Liver (tissue), 9 donors: ENCODE data around the gene SPIRE2. TPM values are rescaled to one million over a fixed set of nuclear protein-coding genes. Genes with fewer than 3 reads are reported as not detected.
"Not testable (repeated sequence)": the region's sequence is repeated elsewhere in the genome, so short reads cannot be mapped to it uniquely, and the experiment has no call there.

Source experiments
- DNase-seq: peaks from one replicate; pipeline ENCODE4 v3.0.0-alpha.2; 2017; ENCODE audit warnings: low spot score
- H3K27ac ChIP-seq, 2 donors: one replicate each; pipeline ENCODE4 v1.7.0; 2013; ENCODE audit warnings: inconsistent platforms in 2 of 2, low read length in 2 of 2, control low read depth in 1 of 2, low read depth in 1 of 2, mild to moderate bottlenecking in 1 of 2
- H3K27me3 ChIP-seq, 4 donors: one replicate each; pipeline versions ENCODE4 v1.6.1 to v1.7.0; 2013; ENCODE audit warnings: low read length in 3 of 4, inconsistent platforms in 1 of 4, mild to moderate bottlenecking in 1 of 4, moderate library complexity in 1 of 4; ENCODE audit not compliant: control insufficient read depth in 4 of 4, insufficient read depth in 4 of 4
- H3K36me3 ChIP-seq, 4 donors: one replicate each; pipeline versions ENCODE4 v1.6.1 to v1.7.0; 2013; ENCODE audit warnings: low read length in 3 of 4, mild to moderate bottlenecking in 3 of 4, low read depth in 1 of 4, moderate library complexity in 1 of 4; ENCODE audit not compliant: control insufficient read depth in 4 of 4, insufficient read depth in 3 of 4
- H3K4me1 ChIP-seq, 4 donors: one replicate each; pipeline versions ENCODE4 v1.6.1 to v1.7.0; 2013; ENCODE audit warnings: low read length in 3 of 4, mild to moderate bottlenecking in 3 of 4, moderate library complexity in 1 of 4; ENCODE audit not compliant: control insufficient read depth in 4 of 4, insufficient read depth in 4 of 4
- H3K4me3 ChIP-seq, 3 donors: one replicate each; pipeline versions ENCODE4 v1.6.1 to v1.7.0; 2013; ENCODE audit warnings: low read length in 3 of 3, control low read depth in 1 of 3, low read depth in 1 of 3, mild to moderate bottlenecking in 1 of 3
- H3K9ac ChIP-seq, 2 donors: one replicate each; pipeline ENCODE4 v1.7.0; 2013; ENCODE audit warnings: low read length in 2 of 2, mild to moderate bottlenecking in 2 of 2, moderate library complexity in 2 of 2, control low read depth in 1 of 2, low read depth in 1 of 2
- H3K9me3 ChIP-seq, 4 donors: one replicate each; pipeline versions ENCODE4 v1.6.1 to v1.7.0; 2013; ENCODE audit warnings: low read length in 3 of 4; ENCODE audit not compliant: control insufficient read depth in 4 of 4
- CTCF ChIP-seq: fragments of 150-350 bp; IDR thresholded peaks from 2 replicates; pipeline ENCODE4 v1.5.1; 2017; ENCODE audit warnings: improper control_type of control experiment, low read depth, low read length; ENCODE audit not compliant: missing input control
- EGR1 ChIP-seq, 2 donors: IDR thresholded peaks; 2 replicates each; pipeline ENCODE4 v1.6.1; 2016 to 2018; ENCODE audit warnings: antibody characterized with exemption in 2 of 2, low read depth in 2 of 2
- FOXA1 ChIP-seq: IDR thresholded peaks from 2 replicates; pipeline ENCODE4 v1.6.1; 2016; ENCODE audit warnings: antibody characterized with exemption
- FOXA2 ChIP-seq: IDR thresholded peaks from 2 replicates; pipeline ENCODE4 v1.6.1; 2016; ENCODE audit warnings: antibody characterized with exemption
- GABPA ChIP-seq, 2 donors: IDR thresholded peaks in 1 of 2; conservative IDR thresholded peaks in 1 of 2; 2 replicates each; pipeline ENCODE4 v1.6.1; 2016; ENCODE audit warnings: antibody characterized with exemption in 2 of 2, mild to moderate bottlenecking in 1 of 2, moderate library complexity in 1 of 2
- HNF4A ChIP-seq, 2 donors: conservative IDR thresholded peaks; 2 replicates each; pipeline ENCODE4 v1.6.1; 2016; ENCODE audit warnings: antibody characterized with exemption in 2 of 2, mild to moderate bottlenecking in 2 of 2
- HNF4G ChIP-seq: IDR thresholded peaks from 2 replicates; pipeline ENCODE4 v1.6.1; 2016; ENCODE audit warnings: antibody characterized with exemption
- JUND ChIP-seq, 2 donors: IDR thresholded peaks; 2 replicates each; pipeline ENCODE4 v1.6.1; 2016; ENCODE audit warnings: antibody characterized with exemption in 2 of 2
- NR2F2 ChIP-seq: IDR thresholded peaks from 2 replicates; pipeline ENCODE4 v1.6.1; 2016; ENCODE audit warnings: antibody characterized with exemption
- RAD21 ChIP-seq, 2 donors: IDR thresholded peaks; 2 replicates each; pipeline ENCODE4 v1.6.1; 2016; ENCODE audit warnings: antibody characterized with exemption in 2 of 2, mild to moderate bottlenecking in 2 of 2
- RXRA ChIP-seq, 2 donors: IDR thresholded peaks; 2 replicates each; pipeline ENCODE4 v1.6.1; 2017 to 2018; ENCODE audit warnings: antibody characterized with exemption in 2 of 2, mild to moderate bottlenecking in 1 of 2
- SP1 ChIP-seq: IDR thresholded peaks from 2 replicates; pipeline ENCODE4 v1.6.1; 2018; ENCODE audit warnings: antibody characterized with exemption, mild to moderate bottlenecking
- TAF1 ChIP-seq: conservative IDR thresholded peaks from 2 replicates; pipeline ENCODE4 v1.6.1; 2016; ENCODE audit warnings: antibody characterized with exemption, mild to moderate bottlenecking
- YY1 ChIP-seq: IDR thresholded peaks from 2 replicates; pipeline ENCODE4 v1.6.1; 2016; ENCODE audit warnings: antibody characterized with exemption, mild to moderate bottlenecking
- ZBTB33 ChIP-seq: IDR thresholded peaks from 2 replicates; pipeline ENCODE4 v1.6.1; 2016; ENCODE audit warnings: antibody characterized with exemption
- WGBS: extraction: QIAGEN DNeasy Blood & Tissue Kit; methylation state at CpG from one replicate; pipeline ENCODE4 v1.1.7; 2013; 5-methylcytosine and 5-hydroxymethylcytosine counted together
- polyA plus RNA-seq, 2 donors: library from polyadenylated mRNA; stranded (reverse) in 1 of 2; unstranded in 1 of 2; fragments of 200-250 nt in 1 of 2; fragments of >200 nt in 1 of 2; fragmentation: Nextera tagmentation in 1 of 2; extraction: Ambion mirVana in 1 of 2; gene quantifications; one replicate each; pipeline versions ENCODE4 v1.2.1 to v1.2.3, GENCODE V29; 2013 to 2015
- total RNA-seq, 2 donors: library from RNA; depleted of rRNA; stranded (reverse); fragments of >200 nt; gene quantifications; one replicate each; pipeline ENCODE4 v1.2.3, GENCODE V29; 2014
- TF ChIP-seq, protein P1 (sequence below): IDR thresholded peaks from 2 replicates; pipeline ENCODE4 v1.6.1; 2016; ENCODE audit warnings: antibody characterized with exemption, mild to moderate bottlenecking
- TF ChIP-seq, protein P2 (sequence below): IDR thresholded peaks from 2 replicates; pipeline ENCODE4 v1.6.1; 2016; ENCODE audit warnings: antibody characterized with exemption
- TF ChIP-seq, protein P3 (sequence below): IDR thresholded peaks from 2 replicates; pipeline ENCODE4 v1.6.1; 2016; ENCODE audit warnings: antibody characterized with exemption
- donor health status: healthy.
- donor health status: healthy.
- donor health status: healthy.
- donor health status: healthy.
- donor health status: healthy.

Gene SPIRE2
- total and polyA plus RNA-seq, 4 donors, result 1.7 to 7.2 (median 2.9) TPM

DNA sequence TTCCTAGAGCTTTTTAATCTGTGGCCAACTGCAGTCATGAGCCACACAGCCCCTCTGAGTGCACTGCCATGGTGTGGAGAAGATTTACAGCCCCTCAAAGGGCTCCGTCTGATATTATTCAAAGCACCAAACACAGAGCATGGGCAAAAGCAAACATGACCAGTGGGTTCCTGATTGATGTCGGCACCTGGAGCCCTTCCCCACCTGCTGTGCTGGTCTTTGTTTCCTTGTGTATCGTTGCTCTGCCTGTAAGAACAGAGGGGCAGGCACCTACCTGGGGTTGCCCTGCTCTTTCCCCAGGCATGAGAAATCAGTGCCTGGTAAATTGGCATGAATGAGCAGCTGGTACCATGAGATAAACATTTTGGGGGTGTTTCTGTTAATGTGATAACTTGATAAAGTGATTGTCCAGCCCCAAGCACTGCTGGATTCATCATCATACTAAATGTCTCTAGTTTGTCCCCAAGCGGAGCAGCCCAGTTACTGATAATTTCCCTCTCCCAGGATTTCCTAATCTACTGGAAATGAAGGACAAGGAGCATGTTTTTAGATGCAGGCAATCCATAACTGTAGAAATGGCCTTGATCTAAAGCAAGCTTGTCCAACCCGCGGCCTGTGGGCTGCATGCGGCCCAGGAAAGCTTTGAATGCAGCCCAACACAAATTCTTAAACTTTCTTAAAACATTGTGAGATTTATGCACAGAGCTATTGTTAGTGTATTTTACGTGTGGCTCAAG, 5.0 kb upstream of the SPIRE2 start:
- Histone ChIP-seq H3K4me1 (peaks cover 5 to 19% (median 10%) of the 10 kb centered on the region in 4 donors), H3K4me3 (no peak overlapping the region), H3K27me3 (no peaks in the 10 kb centered on the region), H3K9ac (no peak overlapping the region), H3K27ac (no peak overlapping the region), H3K36me3 (no peaks in the 10 kb centered on the region), H3K9me3 (no peaks in the 10 kb centered on the region)
- 90% methylated on average over 8 of the region's 8 CpGs for WGBS
- DNase-seq, result no peak
- TF ChIP-seq NR2F2 (no peak), GABPA (IDR thresholded peaks at IDR 0.05 in 1 of 2, conservative IDR thresholded peaks at IDR 0.05 in 1 of 2) (no peak), RAD21 (IDR thresholded peaks at IDR 0.05) (no peak), SP1 (no peak), EGR1 (IDR thresholded peaks at IDR 0.05; ENCODE audit: low read depth in 2 of 2) (no peak), FOXA1 (no peak), RXRA (IDR thresholded peaks at IDR 0.05) (no peak), HNF4A (conservative IDR thresholded peaks at IDR 0.05) (no peak), ZBTB33 (no peak), CTCF (no peak), FOXA2 (no peak), YY1 (no peak), JUND (IDR thresholded peaks at IDR 0.05) (no peak), TAF1 (no peak), HNF4G (no peak)
- TF ChIP-seq, protein P1, sequence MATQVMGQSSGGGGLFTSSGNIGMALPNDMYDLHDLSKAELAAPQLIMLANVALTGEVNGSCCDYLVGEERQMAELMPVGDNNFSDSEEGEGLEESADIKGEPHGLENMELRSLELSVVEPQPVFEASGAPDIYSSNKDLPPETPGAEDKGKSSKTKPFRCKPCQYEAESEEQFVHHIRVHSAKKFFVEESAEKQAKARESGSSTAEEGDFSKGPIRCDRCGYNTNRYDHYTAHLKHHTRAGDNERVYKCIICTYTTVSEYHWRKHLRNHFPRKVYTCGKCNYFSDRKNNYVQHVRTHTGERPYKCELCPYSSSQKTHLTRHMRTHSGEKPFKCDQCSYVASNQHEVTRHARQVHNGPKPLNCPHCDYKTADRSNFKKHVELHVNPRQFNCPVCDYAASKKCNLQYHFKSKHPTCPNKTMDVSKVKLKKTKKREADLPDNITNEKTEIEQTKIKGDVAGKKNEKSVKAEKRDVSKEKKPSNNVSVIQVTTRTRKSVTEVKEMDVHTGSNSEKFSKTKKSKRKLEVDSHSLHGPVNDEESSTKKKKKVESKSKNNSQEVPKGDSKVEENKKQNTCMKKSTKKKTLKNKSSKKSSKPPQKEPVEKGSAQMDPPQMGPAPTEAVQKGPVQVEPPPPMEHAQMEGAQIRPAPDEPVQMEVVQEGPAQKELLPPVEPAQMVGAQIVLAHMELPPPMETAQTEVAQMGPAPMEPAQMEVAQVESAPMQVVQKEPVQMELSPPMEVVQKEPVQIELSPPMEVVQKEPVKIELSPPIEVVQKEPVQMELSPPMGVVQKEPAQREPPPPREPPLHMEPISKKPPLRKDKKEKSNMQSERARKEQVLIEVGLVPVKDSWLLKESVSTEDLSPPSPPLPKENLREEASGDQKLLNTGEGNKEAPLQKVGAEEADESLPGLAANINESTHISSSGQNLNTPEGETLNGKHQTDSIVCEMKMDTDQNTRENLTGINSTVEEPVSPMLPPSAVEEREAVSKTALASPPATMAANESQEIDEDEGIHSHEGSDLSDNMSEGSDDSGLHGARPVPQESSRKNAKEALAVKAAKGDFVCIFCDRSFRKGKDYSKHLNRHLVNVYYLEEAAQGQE, result no peak
- TF ChIP-seq, protein P2, sequence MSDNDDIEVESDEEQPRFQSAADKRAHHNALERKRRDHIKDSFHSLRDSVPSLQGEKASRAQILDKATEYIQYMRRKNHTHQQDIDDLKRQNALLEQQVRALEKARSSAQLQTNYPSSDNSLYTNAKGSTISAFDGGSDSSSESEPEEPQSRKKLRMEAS, result no peak
- TF ChIP-seq, protein P3, sequence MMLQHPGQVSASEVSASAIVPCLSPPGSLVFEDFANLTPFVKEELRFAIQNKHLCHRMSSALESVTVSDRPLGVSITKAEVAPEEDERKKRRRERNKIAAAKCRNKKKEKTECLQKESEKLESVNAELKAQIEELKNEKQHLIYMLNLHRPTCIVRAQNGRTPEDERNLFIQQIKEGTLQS, result no peak

- DNase-seq, H3K27ac ChIP-seq, H3K27me3 ChIP-seq, H3K36me3 ChIP-seq, H3K9me3 ChIP-seq, H3K9ac ChIP-seq, H3K4me3 ChIP-seq: not testable (repeated sequence)
- 72% methylated on average over 5 of the region's 5 CpGs for WGBS
- peaks cover 5 to 17% (median 10%) of the 10 kb centered on the region in 4 donors for H3K4me1 ChIP-seq
These were observed 4.5 kb upstream of the SPIRE2 start for GRCh38 chr16:89823824-89824148.
